NB4 (cell line): ENCODE data around the gene PHGDH.

ENCODE experiments used
- DNase-seq: peaks from one replicate; pipeline ENCODE4 v3.0.0; 2010; ENCODE audit warnings: low read depth
- H3K4me3 ChIP-seq: one replicate; pipeline ENCODE4 v1.5.1; 2011; ENCODE audit warnings: mild to moderate bottlenecking, low read depth, low read length, moderate library complexity
- CTCF ChIP-seq: IDR thresholded peaks from one replicate; pipeline ENCODE4 v1.5.1; 2012; ENCODE audit warnings: low read depth, low read length
- MYC ChIP-seq: IDR thresholded peaks from 2 replicates; pipeline ENCODE4 v1.6.1; 2011; ENCODE audit warnings: low read depth, low read length
- POLR2A ChIP-seq: IDR thresholded peaks from 2 replicates; pipeline ENCODE4 v1.6.1; 2011; ENCODE audit warnings: mild to moderate bottlenecking; ENCODE audit not compliant: insufficient read length; ENCODE audit errors: extremely low read depth
- TF ChIP-seq, protein P1 (sequence below): IDR thresholded peaks from 2 replicates; pipeline ENCODE4 v1.6.1; 2011; ENCODE audit warnings: low read depth, low read length

The PHGDH gene

GRCh38 chr1:119674111-119674526, 37.6 kb upstream of the PHGDH start:
- TF ChIP-seq CTCF (no peak), POLR2A (no peak), MYC (no peak)
- TF ChIP-seq, protein P1, sequence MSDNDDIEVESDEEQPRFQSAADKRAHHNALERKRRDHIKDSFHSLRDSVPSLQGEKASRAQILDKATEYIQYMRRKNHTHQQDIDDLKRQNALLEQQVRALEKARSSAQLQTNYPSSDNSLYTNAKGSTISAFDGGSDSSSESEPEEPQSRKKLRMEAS, result no peak
- no peak for DNase-seq
- H3K4me3 ChIP-seq, result no peak overlapping the region

GRCh38 chr1:119674835-119675289, 36.9 kb upstream of the PHGDH start:
- TF ChIP-seq CTCF, result peak; percentile 44
- no peak for TF ChIP-seq POLR2A
- TF ChIP-seq, protein P1, result no peak
- peak; percentile 69 for DNase-seq
- peak overlapping the region; percentile 35 for H3K4me3 ChIP-seq

DNA sequence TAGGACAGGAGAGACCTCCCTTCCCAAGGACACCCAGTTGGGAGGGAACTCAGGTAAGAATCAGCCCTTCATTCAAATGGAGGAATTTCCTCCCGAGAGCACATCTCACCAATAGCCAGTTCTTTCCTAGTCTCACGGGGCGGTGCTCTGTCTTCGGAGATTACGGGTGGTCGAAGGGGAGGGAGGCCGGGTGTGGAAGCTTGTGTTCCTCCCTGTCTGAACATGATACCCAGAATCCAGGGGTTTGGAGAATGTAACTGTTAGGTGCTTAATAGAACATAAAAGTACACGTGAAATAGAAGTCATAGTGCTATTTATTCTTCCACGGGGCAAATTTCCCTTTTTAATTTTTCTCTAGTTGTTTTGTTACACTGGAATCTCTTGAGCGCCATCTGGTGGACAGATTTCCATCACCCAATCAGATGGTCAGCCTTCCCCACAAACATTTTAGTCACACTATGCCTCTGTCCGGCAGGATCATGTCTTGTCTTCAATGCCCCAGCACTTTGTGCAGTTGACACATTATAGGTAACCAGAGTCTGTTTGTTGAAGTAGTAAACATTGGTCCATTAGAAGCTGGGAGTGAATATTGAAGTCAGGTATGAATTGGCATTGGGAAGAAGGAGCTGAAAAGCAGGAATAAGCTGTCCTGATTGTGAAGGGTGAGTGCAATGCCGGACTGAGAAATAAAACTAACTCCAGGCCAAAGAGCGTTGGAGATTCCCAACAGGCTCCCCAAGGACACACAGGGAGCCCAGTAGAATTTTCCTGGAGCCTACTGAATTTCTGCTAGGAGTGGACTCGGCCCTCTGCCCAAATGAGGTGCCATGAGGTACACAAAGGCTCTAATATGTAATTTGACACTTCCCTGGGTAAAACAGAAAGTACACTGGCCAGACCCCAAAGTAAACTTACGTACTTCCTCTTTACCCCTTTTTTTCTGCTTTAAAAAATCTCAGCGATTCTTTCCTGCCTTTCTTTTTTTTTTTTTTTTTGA, 36.1 kb upstream of the PHGDH start:
- TF ChIP-seq CTCF, result peak; percentile 65
- TF ChIP-seq MYC, result no peak
- TF ChIP-seq POLR2A, result no peak
- TF ChIP-seq, protein P1, result no peak
- peak overlapping the region; percentile 35 for H3K4me3 ChIP-seq
- DNase-seq, result peak; percentile 82

DNA sequence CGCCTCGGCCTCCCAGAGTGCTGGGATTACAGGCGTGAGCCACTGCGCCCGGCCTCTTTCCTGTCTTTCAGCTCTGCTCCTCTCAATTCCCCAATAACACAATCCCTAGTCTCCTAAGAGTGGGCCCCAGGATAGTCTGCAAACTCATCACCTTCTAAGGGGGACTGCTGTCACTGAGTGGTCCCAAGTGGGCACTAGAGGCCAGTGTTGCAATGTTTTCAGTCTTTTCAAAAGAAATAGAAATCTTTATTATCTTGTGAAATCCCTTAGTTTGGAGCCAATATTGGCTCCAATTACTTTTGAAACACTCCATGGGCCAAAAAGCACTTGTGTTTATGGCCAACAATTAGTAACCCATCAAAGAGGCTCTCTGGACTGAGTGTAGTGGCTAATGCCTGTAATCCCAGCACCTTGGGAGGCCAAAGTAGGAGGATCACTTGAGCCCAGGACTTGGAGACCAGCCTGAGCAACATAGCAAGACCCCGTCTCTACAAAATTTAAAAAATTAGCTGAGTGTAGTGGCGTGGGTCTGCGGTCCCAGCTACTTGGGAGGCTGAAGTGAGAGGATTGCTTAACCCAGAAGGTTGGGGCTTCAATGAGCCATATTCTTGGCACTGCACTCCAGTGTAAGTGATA, 35.0 kb upstream of the PHGDH start:
- no peak overlapping the region for H3K4me3 ChIP-seq
- TF ChIP-seq MYC (no peak), CTCF (no peak), POLR2A (no peak)
- TF ChIP-seq, protein P1, result no peak
- peak; percentile 19 for DNase-seq

GRCh38 chr1:119679223-119679622, 32.5 kb upstream of the PHGDH start:
- H3K4me3 ChIP-seq, result no peak overlapping the region
- TF ChIP-seq, protein P1, result no peak
- TF ChIP-seq CTCF, result no peak
- no peak for DNase-seq
